HG03378 (cell line): ENCODE measurements around the gene CMTM2.
A peak's percentile ranks its signal among the peaks of the same experiment; 100 is the strongest.
"Not testable (repeated sequence)": the region's sequence is repeated elsewhere in the genome, so short reads cannot be mapped to it uniquely, and the experiment has no call there.

Experiments
- ATAC-seq: cut with Tn5 transposase; IDR thresholded peaks from one replicate; pipeline ENCODE4 v1.9.1; 2021; ENCODE audit warnings: mild to moderate bottlenecking, moderate library complexity; ENCODE audit not compliant: unreplicated experiment

CMTM2 gene

GRCh38 chr16:66552286-66553177 is 26.7 kb upstream of the CMTM2 start, which contains the start of gene CKLF:
TSS of gene CKLF (plus strand) at chr16:66552576. CDS start at chr16:66552716, 140 bp downstream.
- ATAC-seq, result peak; percentile 66

- no peak for ATAC-seq
Measured at GRCh38 chr16:66553223-66553622, 26.0 kb upstream of the CMTM2 start.

GRCh38 chr16:66554021-66554420 is 25.2 kb upstream of the CMTM2 start:
- no peak for ATAC-seq

GRCh38 chr16:66554495-66554894 is 24.8 kb upstream of the CMTM2 start:
- no peak for ATAC-seq

DNA sequence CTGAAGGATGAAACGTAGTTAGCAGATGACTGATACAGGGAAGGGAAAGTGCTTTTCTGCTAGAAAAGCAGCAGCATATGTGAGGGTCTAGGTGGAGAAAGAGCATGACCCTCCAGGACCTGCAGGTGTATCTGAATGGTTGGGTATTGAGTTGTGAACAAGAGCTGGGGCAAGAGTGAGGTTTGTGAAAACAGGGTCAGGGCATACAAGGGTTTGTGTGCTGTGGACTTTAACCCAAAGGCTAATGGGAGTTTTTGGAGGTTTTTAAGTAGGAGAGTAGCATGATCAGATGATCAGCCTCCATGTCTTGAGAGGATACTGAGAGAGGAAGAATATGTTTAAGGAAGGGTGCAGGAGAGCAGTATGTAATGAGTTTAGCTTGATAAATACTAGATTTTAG is 19.2 kb upstream of the CMTM2 start:
- no peak for ATAC-seq

- ATAC-seq, result no peak
Measured at GRCh38 chr16:66561381-66562080, 17.7 kb upstream of the CMTM2 start.

GRCh38 chr16:66562409-66562808 is 16.9 kb upstream of the CMTM2 start:
- ATAC-seq, result no peak

- no peak for ATAC-seq
Measured at GRCh38 chr16:66562986-66563385, 16.3 kb upstream of the CMTM2 start.

DNA sequence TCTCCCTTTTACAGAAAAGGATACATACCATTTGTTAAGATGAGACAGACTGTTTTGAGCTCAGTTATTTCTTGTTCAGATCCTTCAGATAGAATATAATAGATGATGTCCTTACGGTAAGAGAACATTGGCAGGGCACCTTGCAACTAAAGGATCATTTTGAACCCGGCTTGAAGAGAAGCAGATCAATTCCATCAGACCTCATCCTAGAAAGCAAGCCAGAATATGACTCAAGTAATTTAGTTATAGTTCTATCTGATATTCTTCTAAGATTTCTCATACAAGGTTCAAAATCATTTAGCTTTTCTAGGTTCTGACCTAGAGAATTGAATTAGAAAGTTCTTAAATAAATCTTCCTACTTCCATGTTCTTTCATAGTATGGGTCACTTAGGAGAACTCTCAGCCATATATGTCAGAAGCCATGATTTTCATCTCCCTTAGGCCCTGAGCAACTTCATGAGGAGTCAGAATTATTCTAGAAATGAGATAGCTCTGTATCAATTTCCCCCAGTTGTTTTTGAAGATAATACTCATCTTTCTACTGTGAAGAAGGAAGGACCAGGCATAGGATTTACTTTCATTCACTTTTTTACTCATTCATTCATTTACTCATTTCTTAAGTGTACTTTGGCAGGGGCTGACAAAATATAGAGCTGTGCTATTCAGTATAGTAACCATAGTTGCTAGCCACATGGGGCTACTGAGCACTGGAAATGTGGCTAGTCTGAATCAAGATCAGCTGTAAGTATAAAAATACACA is 15.5 kb upstream of the CMTM2 start:
- ATAC-seq, result no peak

DNA sequence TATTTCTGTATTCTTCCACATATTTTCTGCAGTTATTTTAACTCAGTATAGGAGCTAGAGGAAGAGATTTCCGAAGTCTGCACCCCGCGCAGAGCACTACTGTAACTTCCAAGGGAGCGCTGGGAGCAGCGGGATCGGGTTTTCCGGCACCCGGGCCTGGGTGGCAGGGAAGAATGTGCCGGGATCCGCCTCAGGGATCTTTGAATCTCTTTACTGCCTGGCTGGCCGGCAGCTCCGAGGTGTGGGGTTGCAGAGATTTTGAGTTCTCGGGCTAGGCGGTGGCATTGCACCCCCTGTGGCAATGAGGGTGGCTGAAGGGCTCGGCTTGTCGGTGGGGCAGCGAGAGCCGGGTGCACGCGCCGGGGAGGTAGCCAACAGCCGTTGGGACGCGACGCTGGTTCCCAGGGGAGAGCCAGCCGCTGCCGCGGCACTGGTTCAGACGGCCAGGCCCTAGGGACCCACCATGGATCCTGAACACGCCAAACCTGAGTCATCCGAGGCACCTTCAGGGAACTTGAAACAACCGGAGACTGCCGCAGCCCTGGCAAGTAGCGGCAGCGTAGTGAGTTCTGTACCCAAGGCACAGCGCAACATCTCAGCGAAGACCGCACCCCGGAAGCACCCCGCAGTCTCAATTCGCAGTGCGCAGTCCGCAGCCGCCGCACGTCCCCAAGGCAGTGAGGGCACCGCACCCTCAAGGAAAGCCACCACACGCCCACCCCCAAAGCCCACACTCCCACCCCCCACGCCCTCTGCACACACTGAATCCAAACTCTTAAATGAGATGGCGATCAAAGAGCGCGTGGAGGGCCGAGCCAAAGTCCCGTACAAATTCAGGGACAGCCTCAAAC is 13.0 kb upstream of the CMTM2 start, which contains the start of gene CMTM1:
Gene CMTM1, plus strand, starts transcription at position 389 of the 851 bp plus-strand sequence. Its CDS starts 75 bp downstream, at position 464.
- ATAC-seq, result no peak

GRCh38 chr16:66567270-66567669 is 12.0 kb upstream of the CMTM2 start:
- not testable (repeated sequence) for ATAC-seq

- no peak for ATAC-seq
Measured at GRCh38 chr16:66568355-66568754, 10.9 kb upstream of the CMTM2 start.

GRCh38 chr16:66569131-66569530 is 10.1 kb upstream of the CMTM2 start:
- ATAC-seq, result no peak

- ATAC-seq, result no peak
Measured at GRCh38 chr16:66569827-66570405, 9.3 kb upstream of the CMTM2 start.

DNA sequence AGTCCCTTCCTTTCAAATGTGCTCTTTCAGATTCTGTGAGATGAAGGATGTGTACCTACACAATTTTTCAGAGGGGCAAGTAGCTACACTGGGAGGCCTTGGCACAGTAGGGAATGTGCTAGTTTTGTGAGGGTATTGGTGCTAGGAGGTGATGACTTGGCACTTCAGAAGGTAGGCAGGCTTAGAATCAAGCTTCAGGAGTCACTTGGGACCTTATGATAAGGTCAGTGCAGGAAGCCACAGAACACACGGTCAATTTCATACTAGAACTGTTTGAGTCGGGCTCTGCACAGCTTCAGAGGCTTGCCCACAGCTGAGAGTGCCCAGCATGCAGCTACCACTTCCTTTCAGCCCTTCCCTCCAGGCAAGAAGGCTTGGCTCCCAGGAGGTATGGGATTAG is 6.9 kb upstream of the CMTM2 start:
- ATAC-seq, result no peak

DNA sequence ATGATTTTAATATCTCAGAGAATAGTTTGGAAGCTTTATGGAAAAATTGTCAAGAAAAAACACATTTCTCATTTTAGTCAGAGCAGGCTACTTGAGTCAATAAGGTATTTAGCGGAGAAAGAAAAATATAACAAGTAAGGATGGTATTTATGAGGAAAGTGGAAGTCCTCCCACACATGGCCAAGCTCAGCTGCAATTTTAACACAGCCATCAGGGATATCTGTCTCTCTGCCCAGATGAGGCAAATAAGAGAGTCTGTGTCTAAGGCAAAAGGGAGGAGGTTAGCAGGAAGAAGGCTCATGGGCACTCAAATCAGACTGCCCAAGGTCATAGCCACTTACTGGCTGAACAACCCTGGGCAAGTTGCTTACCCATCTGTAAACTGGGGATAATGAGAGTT is 5.2 kb upstream of the CMTM2 start:
- no peak for ATAC-seq

DNA sequence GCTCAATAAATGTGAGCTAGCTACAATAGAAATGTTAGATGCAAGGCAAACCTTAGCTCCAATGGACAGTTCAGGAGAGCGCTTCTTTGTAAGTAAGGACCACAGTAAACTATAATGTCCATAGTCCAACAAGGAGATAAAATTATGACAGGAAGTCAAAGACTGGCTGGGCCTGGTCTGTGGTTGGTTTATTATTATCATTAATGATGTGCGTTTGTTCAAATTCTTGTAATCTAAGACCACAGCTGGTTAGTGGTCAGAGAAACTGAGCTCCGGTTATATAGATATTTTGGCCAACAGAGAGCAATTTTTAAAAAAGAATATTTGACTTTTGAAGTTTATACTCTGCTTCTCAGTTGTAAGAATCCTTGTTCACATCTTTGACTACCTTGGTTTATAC is 4.7 kb upstream of the CMTM2 start:
- no peak for ATAC-seq

- no peak for ATAC-seq
Measured at GRCh38 chr16:66575060-66575459, 4.2 kb upstream of the CMTM2 start.

DNA sequence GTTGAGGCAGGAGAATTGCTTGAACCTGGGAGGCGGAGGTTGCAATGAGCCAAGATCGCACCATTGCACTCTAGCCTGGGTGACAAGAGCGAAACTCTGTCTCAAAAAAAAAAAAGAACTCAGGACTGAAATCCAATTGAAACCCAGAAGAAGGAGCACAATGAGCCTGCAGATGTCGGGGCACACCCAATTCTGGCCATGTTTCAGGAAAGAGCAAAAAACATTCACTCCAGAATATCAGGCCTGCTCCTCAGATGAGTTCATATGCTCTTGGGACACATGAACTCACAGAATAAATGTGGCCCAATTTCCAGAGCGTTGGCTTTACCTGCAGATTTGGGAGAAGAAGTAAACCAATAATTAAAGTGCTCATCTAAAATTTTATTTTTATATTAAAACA is 3.0 kb upstream of the CMTM2 start:
- ATAC-seq, result no peak

DNA sequence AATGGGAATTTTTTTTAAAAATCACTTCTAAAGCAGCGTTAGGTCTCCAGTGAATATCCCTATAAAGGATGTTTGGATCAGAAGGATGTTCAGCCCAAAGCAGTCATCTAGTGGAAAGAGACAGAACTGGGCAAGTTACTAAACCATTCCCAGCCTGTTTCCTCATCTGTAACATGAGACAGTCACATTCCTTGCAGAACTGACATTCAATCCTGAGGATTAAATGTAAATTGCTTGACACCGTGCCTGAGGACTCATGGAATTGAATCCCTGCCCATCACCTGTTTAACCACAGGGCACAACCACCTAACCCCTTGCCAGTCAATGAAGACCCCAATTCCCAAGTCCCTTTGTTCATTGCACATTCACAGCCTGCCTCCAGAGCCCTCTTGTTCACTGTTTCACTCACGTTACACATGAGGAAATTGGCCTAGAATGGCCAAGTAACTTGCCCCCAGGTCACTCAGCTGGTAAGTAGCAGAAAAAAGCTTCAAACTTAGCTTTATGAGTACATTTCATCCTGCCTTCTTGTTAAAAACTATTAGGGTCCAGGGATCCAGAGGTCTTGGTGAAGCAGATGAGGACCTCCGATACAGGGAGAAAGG is 1.4 kb downstream of the CMTM2 start:
- no peak for ATAC-seq
